ENCODE measurements around the gene NCAPH2. TPM values are rescaled to one million over a fixed set of nuclear protein-coding genes. Genes with fewer than 3 reads are reported as not detected.

NCAPH2 gene
- total RNA-seq, 1 donor from 2014 or later = 41.2 TPM

- Histone ChIP-seq H4K20me1 (ENCODE audit: low read depth) (peaks cover 55% of the 10 kb centered on the region), H2AFZ (replicated peaks) (no peak overlapping the region), H3K36me3 (no peaks in the 10 kb centered on the region), H3K27me3 (no peaks in the 10 kb centered on the region), H3F3A (ENCODE audit: low read depth) (no peaks in the 10 kb centered on the region), H3K9ac (no peak overlapping the region), H3K27ac (no peak overlapping the region), H3K4me2 (no peak overlapping the region), H3K4me3 (no peak overlapping the region), H3K9me3 (ENCODE audit: low read depth) (no peaks in the 10 kb centered on the region), H3K79me2 (ENCODE audit: low read depth) (peaks cover 42% of the 10 kb centered on the region), H3K4me1 (peaks cover 3% of the 10 kb centered on the region)
- DNase-seq (ENCODE audit: low spot score) = no peak
- TF ChIP-seq EZH2 (IDR thresholded peaks at IDR 0.05) (no peak), EZH2phosphoT487 (IDR thresholded peaks at IDR 0.05) (no peak), CTCF (IDR thresholded peaks at IDR 0.05) (no peak)
- Mint-ChIP-seq H3K27ac (no peak overlapping the region), H3K9me3 (no peaks in the 10 kb centered on the region), H3K36me3 (peaks cover 10% of the 10 kb centered on the region), H3K4me3 (no peak overlapping the region), H3K27me3 (ENCODE audit: insufficient read depth, low read depth) (peaks cover 3% of the 10 kb centered on the region), H3K4me1 (peaks cover 2% of the 10 kb centered on the region)
Measured at GRCh38 chr22:50467341-50467740, 40.7 kb upstream of the NCAPH2 start.

- Histone ChIP-seq H3K36me3 (no peaks in the 10 kb centered on the region), H4K20me1 (ENCODE audit: low read depth) (peaks cover 60% of the 10 kb centered on the region), H2AFZ (replicated peaks) (no peak overlapping the region), H3K4me2 (no peak overlapping the region), H3K27ac (no peak overlapping the region), H3K9ac (no peak overlapping the region), H3K9me3 (ENCODE audit: low read depth) (no peaks in the 10 kb centered on the region), H3K79me2 (ENCODE audit: low read depth) (peaks cover 47% of the 10 kb centered on the region), H3K27me3 (no peaks in the 10 kb centered on the region), H3K4me3 (no peak overlapping the region), H3K4me1 (peaks cover 3% of the 10 kb centered on the region), H3F3A (ENCODE audit: low read depth) (no peaks in the 10 kb centered on the region)
- Mint-ChIP-seq H3K27ac (no peak overlapping the region), H3K9me3 (no peaks in the 10 kb centered on the region), H3K4me1 (peaks cover 3% of the 10 kb centered on the region), H3K27me3 (ENCODE audit: insufficient read depth, low read depth) (peaks cover 3% of the 10 kb centered on the region), H3K4me3 (no peak overlapping the region), H3K36me3 (peaks cover 10% of the 10 kb centered on the region)
- DNase-seq (ENCODE audit: low spot score) = no peak
- TF ChIP-seq EZH2 (IDR thresholded peaks at IDR 0.05) (no peak), CTCF (IDR thresholded peaks at IDR 0.05) (no peak), EZH2phosphoT487 (IDR thresholded peaks at IDR 0.05) (no peak)
Measured at GRCh38 chr22:50467773-50468440, 40.1 kb upstream of the NCAPH2 start.

GRCh38 chr22:50468626-50469025 lies 39.4 kb upstream of the NCAPH2 start:
- no peak overlapping the region for H3K27ac Mint-ChIP-seq
- Histone ChIP-seq H3K27ac (no peak overlapping the region), H4K20me1 (ENCODE audit: low read depth) (peaks cover 68% of the 10 kb centered on the region)

More at GRCh38 chr22:50468626-50469025, 39.4 kb upstream of the NCAPH2 start:
- no peak overlapping the region for H3K4me3 Mint-ChIP-seq
- peaks cover 9% of the 10 kb centered on the region for H3K4me1 ChIP-seq
- peaks cover 10% of the 10 kb centered on the region for H3K4me1 Mint-ChIP-seq
- peaks cover 8% of the 10 kb centered on the region for H3K36me3 Mint-ChIP-seq
- no peaks in the 10 kb centered on the region for H3K36me3 ChIP-seq
- H3K27me3 Mint-ChIP-seq (ENCODE audit: insufficient read depth, low read depth) = peaks cover 3% of the 10 kb centered on the region
- H3K4me2 ChIP-seq = no peak overlapping the region
- TF ChIP-seq CTCF (IDR thresholded peaks at IDR 0.05) = no peak
- no peak for TF ChIP-seq EZH2 (IDR thresholded peaks at IDR 0.05)
- no peak for TF ChIP-seq EZH2phosphoT487 (IDR thresholded peaks at IDR 0.05)
- DNase-seq (ENCODE audit: low spot score) = no peak
- H3K9me3 ChIP-seq (ENCODE audit: low read depth) = no peaks in the 10 kb centered on the region
- H3K9me3 Mint-ChIP-seq = no peaks in the 10 kb centered on the region
- peaks cover 55% of the 10 kb centered on the region for H3K79me2 ChIP-seq (ENCODE audit: low read depth)
- no peak overlapping the region for H2AFZ ChIP-seq (replicated peaks)
- no peaks in the 10 kb centered on the region for H3F3A ChIP-seq (ENCODE audit: low read depth)
- no peak overlapping the region for H3K9ac ChIP-seq
- no peak overlapping the region for H3K4me3 ChIP-seq
- no peaks in the 10 kb centered on the region for H3K27me3 ChIP-seq

Data from neural progenitor cell (in vitro differentiated cells).